Glutamatergic neuron (in vitro differentiated cells): Measurements from ENCODE around the gene WDR7. TPM values are rescaled to one million over a fixed set of nuclear protein-coding genes. Genes with fewer than 3 reads are reported as not detected.

Experiments used
- DNase-seq: peaks from one replicate; pipeline ENCODE4 v3.0.0; 2022
- H3K27ac Mint-ChIP-seq: one replicate; pipeline ENCODE4 v1.8.0; 2020; ENCODE audit warnings: mild to moderate bottlenecking, mixed read lengths, inconsistent platforms; ENCODE audit not compliant: unreplicated experiment
- H3K27me3 Mint-ChIP-seq: one replicate; pipeline ENCODE4 v1.8.0; 2020; ENCODE audit warnings: mild to moderate bottlenecking, moderate library complexity, mixed read lengths, inconsistent platforms; ENCODE audit not compliant: unreplicated experiment
- H3K36me3 Mint-ChIP-seq: one replicate; pipeline ENCODE4 v1.8.0; 2020; ENCODE audit warnings: mild to moderate bottlenecking, mixed read lengths, inconsistent platforms; ENCODE audit not compliant: unreplicated experiment
- H3K4me1 Mint-ChIP-seq: one replicate; pipeline ENCODE4 v1.8.0; 2020; ENCODE audit warnings: mild to moderate bottlenecking, low read depth, mixed read lengths, inconsistent platforms; ENCODE audit not compliant: unreplicated experiment
- H3K4me3 Mint-ChIP-seq: one replicate; pipeline ENCODE4 v1.8.0; 2020; ENCODE audit warnings: mild to moderate bottlenecking, mixed read lengths, inconsistent platforms; ENCODE audit not compliant: unreplicated experiment
- H3K9me3 Mint-ChIP-seq: one replicate; pipeline ENCODE4 v1.8.0; 2020; ENCODE audit warnings: mild to moderate bottlenecking, moderate library complexity, mixed read lengths, inconsistent platforms; ENCODE audit not compliant: unreplicated experiment
- CTCF ChIP-seq: fragments of 200-600 bp; sonication (generic); IDR thresholded peaks from one replicate; pipeline ENCODE4 v1.5.0; 2021; ENCODE audit not compliant: partially characterized antibody, unreplicated experiment
- total RNA-seq: library from RNA; stranded (reverse); fragmentation: NEBNext Ultra II Directional; extraction: Animal tissue kit (Norgen Biotek cat#: 25700); gene quantifications from one replicate; pipeline ENCODE4 v1.2.1, GENCODE V29; 2021; ENCODE audit not compliant: unreplicated experiment

The WDR7 gene
- total RNA-seq, 1 donor from 2014 or later: 41.8 TPM

DNA sequence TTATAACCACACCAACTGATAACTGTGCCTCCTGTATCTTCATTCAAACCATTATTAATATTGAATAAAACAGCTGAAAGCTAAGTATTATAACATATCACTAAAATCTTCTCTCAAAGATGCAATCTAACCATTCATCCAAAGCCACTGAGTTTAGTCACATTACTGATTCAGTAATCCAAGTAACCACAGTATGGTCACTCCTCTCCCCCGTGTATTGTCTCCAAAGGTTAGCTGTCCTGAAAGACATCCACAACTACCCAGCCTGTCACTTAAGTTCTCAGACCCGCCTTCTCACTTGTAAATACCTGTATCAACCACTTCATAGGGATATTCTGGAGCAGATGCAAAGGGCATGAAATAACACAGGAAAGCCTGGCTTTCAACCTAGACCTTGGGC lies 282.3 kb downstream of the WDR7 start:
- H3K9me3 Mint-ChIP-seq: no peaks in the 10 kb centered on the region
- no peak overlapping the region for H3K4me3 Mint-ChIP-seq
- no peaks in the 10 kb centered on the region for H3K36me3 Mint-ChIP-seq
- TF ChIP-seq CTCF: no peak
- no peak overlapping the region for H3K27ac Mint-ChIP-seq
- H3K4me1 Mint-ChIP-seq: peaks cover 10% of the 10 kb centered on the region
- DNase-seq: no peak
- no peaks in the 10 kb centered on the region for H3K27me3 Mint-ChIP-seq

- H3K27me3 Mint-ChIP-seq: no peaks in the 10 kb centered on the region
- TF ChIP-seq CTCF: no peak
- H3K27ac Mint-ChIP-seq: no peak overlapping the region
- H3K9me3 Mint-ChIP-seq: no peaks in the 10 kb centered on the region
- DNase-seq: no peak
- no peaks in the 10 kb centered on the region for H3K36me3 Mint-ChIP-seq
- H3K4me3 Mint-ChIP-seq: no peak overlapping the region
- H3K4me1 Mint-ChIP-seq: peaks cover 10% of the 10 kb centered on the region
Observed at GRCh38 chr18:56934131-56934530, 283.0 kb downstream of the WDR7 start.

GRCh38 chr18:56934906-56935305 lies 283.7 kb downstream of the WDR7 start:
- peaks cover 10% of the 10 kb centered on the region for H3K4me1 Mint-ChIP-seq
- TF ChIP-seq CTCF: no peak
- no peak overlapping the region for H3K4me3 Mint-ChIP-seq
- no peaks in the 10 kb centered on the region for H3K9me3 Mint-ChIP-seq
- H3K27me3 Mint-ChIP-seq: no peaks in the 10 kb centered on the region
- no peak for DNase-seq
- H3K36me3 Mint-ChIP-seq: no peaks in the 10 kb centered on the region
- H3K27ac Mint-ChIP-seq: no peak overlapping the region

GRCh38 chr18:56935434-56936040 lies 284.4 kb downstream of the WDR7 start:
- DNase-seq: no peak
- no peak overlapping the region for H3K27ac Mint-ChIP-seq
- no peak overlapping the region for H3K4me3 Mint-ChIP-seq
- TF ChIP-seq CTCF: no peak
- H3K4me1 Mint-ChIP-seq: peaks cover 7% of the 10 kb centered on the region
- no peaks in the 10 kb centered on the region for H3K36me3 Mint-ChIP-seq
- no peaks in the 10 kb centered on the region for H3K27me3 Mint-ChIP-seq
- H3K9me3 Mint-ChIP-seq: no peaks in the 10 kb centered on the region

GRCh38 chr18:56936457-56936856 lies 285.3 kb downstream of the WDR7 start:
- Mint-ChIP-seq H3K4me3 (no peak overlapping the region), H3K4me1 (peaks cover 14% of the 10 kb centered on the region), H3K27me3 (no peaks in the 10 kb centered on the region), H3K36me3 (no peaks in the 10 kb centered on the region), H3K9me3 (no peaks in the 10 kb centered on the region), H3K27ac (no peak overlapping the region)
- no peak for TF ChIP-seq CTCF
- DNase-seq: no peak
